Stomach (tissue), 9 donors: ENCODE data around the gene CD68. TPM values are rescaled to one million over a fixed set of nuclear protein-coding genes. Genes with fewer than 3 reads are reported as not detected.
A peak's percentile ranks its signal among the peaks of the same experiment; 100 is the strongest.

Experiments
- DNase-seq, 2 donors: peaks; one replicate each; pipeline versions ENCODE4 v3.0.0 to v3.0.0-alpha.2; 2013 to 2019
- H3K27ac ChIP-seq, 5 donors: fragments of 200-600 bp in 4 of 5; sonication (generic) in 4 of 5; one replicate each; pipeline ENCODE4 v1.5.1; 2013 to 2019; ENCODE audit warnings: mild to moderate bottlenecking in 1 of 5, moderate library complexity in 1 of 5
- H3K27me3 ChIP-seq, 3 donors: fragments of 200-600 bp; sonication (generic); one replicate each; pipeline ENCODE4 v1.5.1; 2017 to 2019; ENCODE audit warnings: mixed run types in 1 of 3
- H3K36me3 ChIP-seq, 4 donors: fragments of 200-600 bp; sonication (generic); 1 replicate in 3 of 4; 2 replicates in 1 of 4; pipeline ENCODE4 v1.5.1; 2016 to 2019
- H3K4me1 ChIP-seq, 4 donors: fragments of 200-600 bp; sonication (generic); one replicate each; pipeline ENCODE4 v1.5.1; 2016 to 2019
- H3K4me3 ChIP-seq, 4 donors: fragments of 200-600 bp; sonication (generic) in 3 of 4; one replicate each; pipeline ENCODE4 v1.5.1; 2016 to 2019; ENCODE audit warnings: mild to moderate bottlenecking in 1 of 4
- H3K9me3 ChIP-seq, 4 donors: fragments of 200-600 bp; sonication (generic); one replicate each; pipeline ENCODE4 v1.5.1; 2016 to 2019
- CTCF ChIP-seq, 7 experiments: fragments of 450-650 bp in 4 of 7; fragments of 200-600 bp in 3 of 7; sonication (generic) in 3 of 7; IDR thresholded peaks; one replicate each; pipeline ENCODE4 v1.5.1; 2016 to 2019; ENCODE audit warnings: antibody characterized with exemption in 7 of 7, control low read depth in 2 of 7, mild to moderate bottlenecking in 1 of 7
- EP300 ChIP-seq: sonication (generic); formaldehyde crosslinking; IDR thresholded peaks from one replicate; pipeline ENCODE4 v1.6.1; 2017; ENCODE audit warnings: antibody characterized with exemption
- POLR2A ChIP-seq, 4 donors: fragments of 450-650 bp; IDR thresholded peaks; one replicate each; pipeline ENCODE4 v1.6.1; 2016; ENCODE audit warnings: antibody characterized with exemption in 4 of 4, control low read depth in 2 of 4, mild to moderate bottlenecking in 1 of 4, moderate library complexity in 1 of 4
- POLR2AphosphoS5 ChIP-seq, 3 donors: sonication (generic); formaldehyde crosslinking; IDR thresholded peaks; one replicate each; pipeline ENCODE4 v1.6.1; 2016; ENCODE audit warnings: antibody characterized with exemption in 3 of 3
- WGBS, 5 donors: extraction: QIAGEN DNeasy Blood & Tissue Kit in 3 of 5; methylation state at CpG; one replicate each; pipeline versions ENCODE4 v1.1.5 to v1.1.7; 2013 to 2018; 5-methylcytosine and 5-hydroxymethylcytosine counted together
- intact Hi-C: fragments of 100-400 bp; cut with DNase I; formaldehyde crosslinking; loops from one replicate; pipeline ENCODE4 v1.15.1; 2023; ENCODE audit warnings: low total_unique reads
- polyA plus RNA-seq, 3 donors: library from polyadenylated mRNA; stranded (reverse); fragments of 200-250 nt; gene quantifications; one replicate each; pipeline ENCODE4 v1.2.3, GENCODE V29; 2013
- total RNA-seq, 5 donors: library from RNA; depleted of rRNA; stranded (reverse); fragments of >200 nt; gene quantifications; one replicate each; pipeline versions ENCODE4 v1.1.0 to v1.2.3, GENCODE V29; 2014 to 2016
- donor health status: healthy with polysubstance abuse.
- donor health status: Bipolar disorder and iron deficiency.
- donor health status: healthy.

The CD68 gene
- total and polyA plus RNA-seq, 8 donors, result 11.1 to 39.6 (median 14.8) TPM

GRCh38 chr17:7538891-7539545, 40.4 kb upstream of the CD68 start:
- TF ChIP-seq POLR2AphosphoS5 (IDR thresholded peaks at IDR 0.05) (no peak), CTCF (IDR thresholded peaks at IDR 0.05) (no peak), POLR2A (IDR thresholded peaks at IDR 0.05) (no peak), EP300 (no peak)
- 72 to 79% (median 77%) methylated on average over 11 of the region's 11 CpGs for WGBS, 5 donors
- H3K4me1 ChIP-seq, result no peaks in the 10 kb centered on the region
- no peak overlapping the region for H3K27ac ChIP-seq
- no peak for DNase-seq
- H3K4me3 ChIP-seq, result no peak overlapping the region
- H3K9me3 ChIP-seq, result peaks cover 0 to 15% (median 8%) of the 10 kb centered on the region in 4 donors
- no peaks in the 10 kb centered on the region for H3K27me3 ChIP-seq
- intact Hi-C loops, result no loop called here
- H3K36me3 ChIP-seq, result no peaks in the 10 kb centered on the region

GRCh38 chr17:7541074-7541621, 38.3 kb upstream of the CD68 start:
- TF ChIP-seq POLR2A (IDR thresholded peaks at IDR 0.05), result no peak
- H3K27ac ChIP-seq, result no peak overlapping the region
- DNase-seq, result no peak
- 94 to 97% (median 95%) methylated on average over 7 to 9 of the region's 9 CpGs for WGBS, 5 donors
- no peak overlapping the region for H3K4me3 ChIP-seq
- no peaks in the 10 kb centered on the region for H3K36me3 ChIP-seq
- intact Hi-C loops, result no loop called here
- H3K27me3 ChIP-seq, result no peaks in the 10 kb centered on the region
- no peaks in the 10 kb centered on the region for H3K4me1 ChIP-seq
- H3K9me3 ChIP-seq, result peaks cover 0 to 15% (median 8%) of the 10 kb centered on the region in 4 donors

- DNase-seq, result no peak
- intact Hi-C loops, result no loop called here
- H3K9me3 ChIP-seq, result no peaks in the 10 kb centered on the region
- H3K4me1 ChIP-seq, result peaks cover 12 to 21% (median 18%) of the 10 kb centered on the region in 4 donors
- H3K36me3 ChIP-seq, result no peaks in the 10 kb centered on the region
- no peaks in the 10 kb centered on the region for H3K27me3 ChIP-seq
- TF ChIP-seq CTCF (IDR thresholded peaks at IDR 0.05), result no peak
- TF ChIP-seq POLR2A (IDR thresholded peaks at IDR 0.05), result no peak
- TF ChIP-seq EP300, result no peak
- no peak for TF ChIP-seq POLR2AphosphoS5 (IDR thresholded peaks at IDR 0.05)
- 61 to 77% (median 68%) methylated on average over 6 of the region's 6 CpGs for WGBS, 5 donors
- no peak overlapping the region for H3K27ac ChIP-seq
- no peak overlapping the region for H3K4me3 ChIP-seq
Measured at GRCh38 chr17:7544911-7545310, 34.5 kb upstream of the CD68 start.

GRCh38 chr17:7548585-7549400, 30.6 kb upstream of the CD68 start, which contains the start of gene TNFSF12:
TNFSF12 (plus strand) TSS chr17:7549058; CDS start chr17:7549154, 96 bp downstream.
- H3K9me3 ChIP-seq, result no peaks in the 10 kb centered on the region
- WGBS, 5 donors, result 0 to 3% (median 1%) methylated on average over 9 to 58 of the region's 65 CpGs
- H3K27ac ChIP-seq, result peak within 1 kb of the TSS; percentile 71 to 96 (median 89)
- no peak for TF ChIP-seq POLR2A (IDR thresholded peaks at IDR 0.05)
- peak in 2 of 7 experiments; percentile 11 to 12 for TF ChIP-seq CTCF (IDR thresholded peaks at IDR 0.05)
- TF ChIP-seq EP300, result no peak
- peak in 2 of 3 donors; percentile 34 to 47 for TF ChIP-seq POLR2AphosphoS5 (IDR thresholded peaks at IDR 0.05)
- intact Hi-C loops, result no loop called here
- peaks cover 0 to 12% (median 9%) of the 10 kb centered on the region in 4 donors for H3K36me3 ChIP-seq
- DNase-seq, result peak; percentile 55 to 84
- H3K27me3 ChIP-seq, result no peaks in the 10 kb centered on the region
- peaks cover 13 to 52% (median 24%) of the 10 kb centered on the region in 4 donors for H3K4me1 ChIP-seq
- H3K4me3 ChIP-seq, result peak within 1 kb of the TSS; percentile 59 to 68 (median 64)
